Activated CD4-positive, alpha-beta T cell treated with anti-CD3 and anti-CD28 coated beads, Interleukin-2, Interleukin-6, amounts not matched to agents 100 ng/mL and 50 ng/mL, durations not matched to agents 16 hours and 8 hours (primary cell): ENCODE data around the gene CCDC167.

Experiments used
- DNase-seq: peaks from one replicate; pipeline ENCODE4 v3.0.0-alpha.2; 2020

Gene CCDC167

DNA sequence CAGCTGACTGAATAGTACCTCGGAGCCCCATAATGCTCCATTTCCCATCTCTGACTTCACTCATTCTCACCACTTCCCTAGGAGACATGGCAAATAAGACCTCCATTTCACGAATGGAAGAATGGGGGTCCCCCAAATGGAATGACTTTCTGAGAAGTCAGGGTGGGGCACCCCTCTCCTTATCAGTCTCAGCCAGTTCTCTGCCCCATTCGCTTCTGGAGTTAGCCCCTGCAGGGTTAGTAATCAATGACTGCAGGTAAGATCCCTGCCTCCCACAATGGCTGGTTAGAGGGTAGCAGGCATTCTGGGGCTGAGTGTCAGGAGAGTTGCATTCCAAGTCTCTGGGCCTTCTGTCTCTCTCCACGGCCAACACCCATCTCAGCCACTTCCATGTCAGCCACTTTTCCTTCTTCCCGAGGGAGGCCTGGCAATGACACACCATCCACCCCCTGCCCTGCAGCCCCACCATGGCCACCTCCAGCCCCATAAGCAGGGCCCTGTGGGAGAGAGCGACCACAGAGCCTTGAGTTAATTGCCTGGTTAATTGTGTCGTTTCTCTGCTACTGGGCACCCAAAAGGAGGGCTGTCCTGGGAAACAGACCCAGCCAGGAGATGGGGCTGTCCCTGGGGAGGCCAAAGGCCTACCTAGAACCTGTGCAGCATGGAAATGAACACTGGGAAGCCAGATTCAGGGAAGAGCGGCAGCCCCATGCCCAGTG, 13.4 kb downstream of the CCDC167 start:
- DNase-seq: no peak

DNA sequence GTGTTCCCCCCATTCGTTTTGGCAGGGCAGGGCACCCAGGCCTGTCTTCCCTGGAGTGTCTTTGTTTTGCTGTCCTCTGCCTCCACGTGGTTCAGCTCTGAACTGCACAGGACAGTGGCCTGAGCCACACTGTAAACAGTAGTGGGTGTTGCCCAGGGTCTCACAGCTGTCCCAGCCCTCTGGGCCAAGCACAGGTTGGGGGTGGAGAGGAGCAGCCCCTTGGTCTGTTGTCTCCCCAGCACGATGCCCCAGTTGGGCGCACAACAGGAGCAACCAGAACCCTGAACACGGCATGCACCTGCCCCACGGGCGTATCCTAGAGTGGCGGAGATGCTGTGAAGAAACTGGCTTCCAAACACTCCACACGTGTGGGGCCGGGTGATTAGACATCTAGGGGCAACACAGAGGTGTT, 14.4 kb downstream of the CCDC167 start:
- no peak for DNase-seq

DNA sequence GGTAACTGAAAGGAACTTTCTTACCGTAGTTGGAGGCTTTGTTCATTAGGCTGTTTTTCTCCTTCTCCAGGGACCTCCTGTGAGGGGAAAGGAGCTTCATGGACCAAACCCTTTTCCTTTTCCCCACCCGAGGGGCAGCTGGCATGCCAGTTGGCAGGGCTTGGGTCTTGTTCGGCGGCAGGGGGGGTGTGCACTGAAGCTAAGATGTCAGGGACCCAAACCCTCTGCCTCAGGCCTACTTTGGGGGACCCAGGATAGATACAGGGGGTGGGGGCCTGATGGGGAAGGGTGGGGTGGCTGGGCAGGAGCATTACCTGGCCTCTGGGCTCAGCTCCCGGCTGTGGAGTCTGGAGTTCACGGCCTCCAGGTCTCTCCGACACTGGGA, 14.9 kb downstream of the CCDC167 start:
- no peak for DNase-seq

DNA sequence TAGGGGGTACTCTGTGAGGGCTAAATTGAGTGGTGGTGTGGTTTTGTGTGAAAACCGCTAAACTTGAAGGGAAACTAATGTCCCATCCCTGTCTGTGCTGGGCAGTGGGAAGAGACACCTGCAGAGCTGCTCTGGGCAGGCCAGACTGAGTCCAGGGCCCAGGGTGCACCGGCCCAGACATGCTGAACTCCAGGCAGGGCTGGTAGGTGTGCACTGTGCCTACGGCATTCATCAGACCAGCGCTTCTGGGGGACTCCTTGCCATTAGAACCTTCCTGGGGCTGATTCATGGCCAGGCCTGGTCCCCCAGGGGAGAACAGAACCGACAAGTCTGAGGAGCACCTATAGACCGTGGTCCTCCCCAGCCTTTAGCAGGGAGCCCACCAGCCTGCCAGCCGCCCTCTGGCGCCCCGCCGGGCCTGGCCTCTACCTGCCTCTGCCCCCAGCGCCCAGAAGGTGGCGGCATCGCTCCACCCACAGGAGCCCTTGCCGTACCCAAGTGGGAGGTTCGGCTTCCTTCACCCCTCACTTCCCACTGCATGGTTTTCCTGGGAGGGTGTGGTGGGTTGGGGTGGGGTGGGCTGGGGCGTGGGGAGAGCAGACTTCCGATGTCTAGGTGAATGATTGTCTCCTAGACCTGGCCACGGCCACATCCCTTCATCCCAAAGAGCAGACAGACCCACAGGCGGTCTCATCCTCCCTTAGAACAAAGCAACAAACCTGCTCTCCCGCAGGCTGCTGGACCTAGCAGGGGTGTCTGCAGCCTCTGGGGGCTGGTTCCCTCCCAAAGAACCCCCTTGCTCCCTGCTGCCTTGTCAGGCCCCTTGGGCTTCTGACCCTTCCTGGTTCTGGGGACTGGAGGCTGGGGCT, 15.5 kb downstream of the CCDC167 start:
- peak; percentile 79 for DNase-seq

- DNase-seq: no peak
Measured at GRCh38 chr6:37483252-37483901, 16.3 kb downstream of the CCDC167 start.

DNA sequence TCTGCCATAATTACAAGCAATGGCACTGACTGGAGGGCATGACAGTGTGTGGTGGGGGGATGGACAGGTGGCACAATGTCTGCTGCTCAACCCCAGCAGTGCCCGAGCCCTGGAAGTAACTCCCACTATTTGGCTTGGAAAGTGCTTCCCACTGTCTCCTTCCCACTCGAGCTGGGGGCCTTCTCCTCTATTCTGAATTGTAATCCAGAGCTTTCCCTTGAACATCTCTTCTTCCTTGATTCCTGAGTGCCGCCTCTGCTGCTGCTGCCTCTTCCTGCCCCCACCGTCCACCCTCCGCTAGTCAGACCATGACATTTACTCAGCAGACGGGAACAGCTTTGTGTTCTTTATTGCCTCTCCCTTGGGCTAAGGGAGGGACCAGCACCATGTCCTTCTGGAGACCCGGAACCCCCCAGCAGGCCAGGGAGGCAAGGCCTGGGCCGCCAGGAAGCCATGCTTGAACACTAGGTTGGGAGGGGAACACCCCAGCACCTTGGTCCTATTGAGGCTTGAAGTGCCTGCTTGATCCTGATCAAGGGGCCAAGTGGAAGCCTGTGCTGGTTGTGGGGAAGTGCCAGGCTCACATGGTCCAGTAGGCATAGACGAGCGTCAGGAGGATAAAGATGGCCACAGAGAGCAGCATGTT, 17.0 kb downstream of the CCDC167 start:
- DNase-seq: no peak

DNA sequence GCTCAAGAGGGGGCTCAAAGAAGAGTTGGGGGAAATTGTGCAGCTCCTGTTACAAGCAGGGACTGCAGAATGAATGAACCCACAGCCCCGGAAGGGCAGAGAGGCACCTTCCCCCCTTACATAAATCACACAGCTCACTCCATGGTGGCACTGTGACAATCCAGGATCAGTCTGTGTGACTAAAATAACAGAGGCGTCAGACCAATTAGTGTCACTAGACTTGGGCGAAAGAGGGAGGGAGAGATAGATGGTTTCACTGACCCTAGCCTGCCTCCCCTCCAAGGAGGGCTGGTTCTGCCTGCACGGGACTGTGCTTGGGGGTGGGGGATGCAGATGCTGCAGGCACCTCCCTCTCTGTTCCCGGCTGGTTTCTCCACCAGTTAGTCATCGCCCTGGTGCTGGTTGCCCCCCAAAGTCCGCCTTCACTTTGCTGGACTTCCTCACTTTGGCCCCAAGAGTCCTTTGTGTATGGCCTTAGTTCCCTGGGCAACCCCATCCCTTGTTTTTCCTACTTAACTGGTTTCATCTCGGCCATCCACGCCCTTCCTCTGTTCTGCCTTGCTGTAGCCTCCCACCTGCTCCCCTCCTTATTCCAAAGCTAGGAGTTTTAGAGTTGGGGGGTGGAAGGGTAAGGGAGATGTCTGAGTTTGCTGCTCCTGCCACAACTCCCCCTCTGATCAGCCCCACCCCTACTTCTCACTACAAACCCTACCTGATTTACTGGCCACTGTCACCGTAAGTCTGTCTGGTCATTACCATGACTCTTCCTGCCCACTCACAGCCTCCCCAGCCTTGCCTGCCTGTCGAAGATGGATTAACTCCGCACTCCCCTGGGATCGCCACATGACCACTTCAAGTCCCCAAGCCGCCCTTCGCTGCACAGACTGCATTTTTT, 17.7 kb downstream of the CCDC167 start:
- DNase-seq: no peak

GRCh38 chr6:37480951-37481534, 18.6 kb downstream of the CCDC167 start:
- DNase-seq: no peak

DNA sequence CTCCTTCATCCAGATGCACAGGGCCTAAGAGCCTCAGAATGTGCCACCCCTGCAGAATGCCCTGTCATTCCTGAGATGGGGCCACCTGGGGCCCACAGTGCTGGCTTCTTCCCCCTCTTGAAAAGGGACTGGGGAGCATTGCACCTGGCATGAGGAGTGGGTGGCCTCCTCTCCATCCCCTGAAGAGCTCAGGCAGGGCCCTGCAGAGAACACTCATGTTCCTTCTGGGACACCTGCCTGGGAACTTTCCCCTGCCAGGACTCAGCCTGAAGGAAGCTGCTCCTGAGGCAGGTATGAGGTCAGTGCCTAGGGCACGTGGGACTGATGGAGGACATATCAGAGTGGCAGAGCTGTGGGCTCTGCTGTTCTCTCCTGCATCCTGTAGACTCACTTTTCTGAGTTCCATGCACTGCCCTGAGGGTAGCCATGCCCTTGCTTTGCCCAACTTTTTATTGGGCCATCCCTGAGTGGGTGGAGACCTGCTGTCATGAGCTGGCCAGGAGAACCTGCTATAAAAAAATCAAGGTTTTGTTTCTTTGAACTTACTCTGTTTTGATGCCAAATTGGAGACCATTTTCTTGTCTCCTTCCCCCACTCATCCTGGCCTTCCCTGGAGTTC, 19.5 kb downstream of the CCDC167 start:
- DNase-seq: no peak

DNA sequence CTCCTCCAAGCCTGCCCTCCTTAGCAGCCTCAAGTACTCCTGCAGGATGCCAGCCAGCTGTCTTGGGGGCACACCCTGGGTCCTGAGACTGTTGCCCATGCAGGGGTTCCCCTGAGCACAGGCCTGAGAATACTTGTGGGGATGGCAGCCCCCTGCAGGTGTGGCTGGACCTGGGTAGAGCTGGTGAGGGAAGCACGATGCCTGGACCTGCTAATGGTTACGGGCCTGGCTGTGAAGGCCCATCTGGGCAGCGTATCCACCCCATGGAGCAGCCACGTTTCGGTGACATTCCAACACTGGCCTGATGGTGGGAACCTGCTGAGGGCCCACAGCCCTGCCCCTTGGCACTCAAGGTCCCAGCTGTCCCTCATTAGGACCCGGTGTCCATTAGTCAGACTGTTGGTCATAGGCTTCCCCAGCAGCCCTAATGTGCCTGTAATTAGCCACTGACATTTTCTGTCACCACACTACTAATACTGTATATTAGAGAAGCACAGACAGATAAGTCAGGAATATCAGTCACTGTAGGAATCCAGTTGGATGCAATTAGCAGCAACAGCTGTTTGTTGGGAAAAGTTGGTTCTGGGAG, 20.3 kb downstream of the CCDC167 start:
- DNase-seq: no peak

- DNase-seq: no peak
Measured at GRCh38 chr6:37478827-37479226, 20.9 kb downstream of the CCDC167 start.

DNA sequence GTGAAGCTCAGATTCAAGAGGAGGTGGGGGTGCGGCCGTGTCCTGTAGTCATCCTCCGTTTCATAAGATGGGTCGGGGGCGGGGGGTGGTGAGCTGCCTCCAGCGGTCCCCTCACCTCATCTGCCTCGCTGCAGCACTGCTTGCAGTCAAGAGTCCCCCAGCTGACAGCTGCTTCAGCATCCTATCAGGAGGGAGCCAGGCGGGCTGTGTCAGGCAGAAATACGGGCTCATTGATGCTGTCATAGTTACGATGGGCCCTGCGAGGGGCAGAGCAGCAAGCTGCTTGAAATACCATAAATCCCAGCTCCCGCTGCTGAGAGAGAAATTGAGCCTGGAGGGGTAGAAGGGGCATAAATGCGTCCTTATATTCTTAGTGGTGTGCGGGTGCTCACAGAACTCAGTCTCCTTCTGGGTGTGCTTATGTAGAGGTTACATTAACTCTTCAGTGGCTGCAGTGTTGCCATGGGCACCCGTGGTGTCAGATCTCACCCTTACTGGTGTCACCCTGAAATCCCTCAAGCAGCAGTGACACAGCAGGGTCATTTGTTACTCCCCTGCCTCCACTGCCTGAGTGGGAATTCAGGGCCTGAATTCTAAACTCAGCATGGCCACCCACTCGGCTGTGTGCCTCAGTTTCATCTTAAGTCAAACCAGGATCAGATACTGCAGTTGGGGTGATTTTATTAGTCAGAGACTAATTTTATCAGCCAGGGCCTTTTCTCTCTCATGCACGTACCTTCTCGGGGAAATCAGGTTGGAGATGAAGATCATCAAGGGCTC, 21.8 kb downstream of the CCDC167 start:
- DNase-seq: no peak

GRCh38 chr6:37477191-37477590, 22.5 kb downstream of the CCDC167 start:
- no peak for DNase-seq

- no peak for DNase-seq
Measured at GRCh38 chr6:37474316-37474715, 25.4 kb downstream of the CCDC167 start.

GRCh38 chr6:37473364-37474095, 26.2 kb downstream of the CCDC167 start:
- DNase-seq: no peak

DNA sequence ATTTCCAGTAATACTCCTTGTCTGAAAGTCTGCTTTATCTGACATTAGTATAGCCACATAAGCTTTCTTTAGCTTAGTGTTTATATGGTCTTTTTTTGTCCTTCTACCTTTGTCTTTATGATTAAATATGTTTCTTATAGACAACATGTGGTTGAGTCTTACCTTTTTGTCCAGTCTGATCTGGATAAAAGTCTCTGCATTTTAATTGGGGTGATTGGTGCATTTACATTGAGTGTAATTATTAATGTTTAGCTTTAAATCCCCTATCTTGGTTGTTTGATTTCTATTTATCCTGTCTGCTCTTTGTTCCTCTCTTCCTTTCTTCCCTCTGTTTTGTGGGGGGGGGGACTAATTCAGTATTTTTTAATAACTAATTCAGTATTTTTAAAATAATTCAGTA, 32.0 kb downstream of the CCDC167 start:
- DNase-seq: no peak

DNA sequence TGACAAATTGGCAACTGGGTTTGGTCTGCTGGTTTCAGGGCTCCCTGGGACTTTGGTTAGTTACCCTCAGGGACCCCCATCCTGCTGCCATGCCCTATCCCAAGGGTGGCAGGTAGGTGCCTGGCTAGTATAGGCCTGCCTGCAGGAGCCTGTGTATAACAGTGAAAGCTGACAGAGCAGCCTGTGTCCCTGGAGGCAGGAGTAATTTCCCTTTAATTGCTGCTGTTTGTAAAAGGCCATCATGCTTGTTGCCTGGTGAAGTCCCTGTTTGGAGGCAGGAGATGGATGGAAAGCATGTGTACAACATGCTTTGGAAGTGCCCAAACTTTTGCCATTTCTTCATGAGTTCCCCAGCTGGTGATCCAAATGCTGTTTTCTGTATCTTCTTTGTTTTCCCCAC, 36.6 kb downstream of the CCDC167 start:
- no peak for DNase-seq

- no peak for DNase-seq
Measured at GRCh38 chr6:37460805-37461204, 38.9 kb downstream of the CCDC167 start.
